ENCODE results near the gene HOXC6.

Gene HOXC6

DNA sequence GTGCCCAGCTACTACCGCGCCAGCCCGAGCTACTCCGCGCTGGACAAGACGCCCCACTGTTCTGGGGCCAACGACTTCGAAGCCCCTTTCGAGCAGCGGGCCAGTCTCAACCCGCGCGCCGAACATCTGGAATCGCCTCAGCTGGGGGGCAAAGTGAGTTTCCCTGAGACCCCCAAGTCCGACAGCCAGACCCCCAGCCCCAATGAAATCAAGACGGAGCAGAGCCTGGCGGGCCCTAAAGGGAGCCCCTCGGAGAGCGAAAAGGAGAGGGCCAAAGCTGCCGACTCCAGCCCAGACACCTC lies 42.6 kb upstream of the HOXC6 start:
- no peak overlapping the region for H3K4me3 ChIP-seq (ENCODE audit: low read depth, low read length)
- in situ Hi-C loops (cut with HindIII; ENCODE audit: low pct_ligation_motif_present, low sequenced_read_pairs) = no loop called here
- TF ChIP-seq, protein P1, sequence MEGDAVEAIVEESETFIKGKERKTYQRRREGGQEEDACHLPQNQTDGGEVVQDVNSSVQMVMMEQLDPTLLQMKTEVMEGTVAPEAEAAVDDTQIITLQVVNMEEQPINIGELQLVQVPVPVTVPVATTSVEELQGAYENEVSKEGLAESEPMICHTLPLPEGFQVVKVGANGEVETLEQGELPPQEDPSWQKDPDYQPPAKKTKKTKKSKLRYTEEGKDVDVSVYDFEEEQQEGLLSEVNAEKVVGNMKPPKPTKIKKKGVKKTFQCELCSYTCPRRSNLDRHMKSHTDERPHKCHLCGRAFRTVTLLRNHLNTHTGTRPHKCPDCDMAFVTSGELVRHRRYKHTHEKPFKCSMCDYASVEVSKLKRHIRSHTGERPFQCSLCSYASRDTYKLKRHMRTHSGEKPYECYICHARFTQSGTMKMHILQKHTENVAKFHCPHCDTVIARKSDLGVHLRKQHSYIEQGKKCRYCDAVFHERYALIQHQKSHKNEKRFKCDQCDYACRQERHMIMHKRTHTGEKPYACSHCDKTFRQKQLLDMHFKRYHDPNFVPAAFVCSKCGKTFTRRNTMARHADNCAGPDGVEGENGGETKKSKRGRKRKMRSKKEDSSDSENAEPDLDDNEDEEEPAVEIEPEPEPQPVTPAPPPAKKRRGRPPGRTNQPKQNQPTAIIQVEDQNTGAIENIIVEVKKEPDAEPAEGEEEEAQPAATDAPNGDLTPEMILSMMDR (IDR thresholded peaks at IDR 0.05; ENCODE audit: low read depth, low read length, missing control alignments) = no peak
- H3K27me3 ChIP-seq (replicated peaks) = peaks cover 93% of the 10 kb centered on the region
- H3K27ac ChIP-seq = no peak overlapping the region
- DNase-seq = no peak
- no peaks in the 10 kb centered on the region for H3K36me3 ChIP-seq (replicated peaks)

DNA sequence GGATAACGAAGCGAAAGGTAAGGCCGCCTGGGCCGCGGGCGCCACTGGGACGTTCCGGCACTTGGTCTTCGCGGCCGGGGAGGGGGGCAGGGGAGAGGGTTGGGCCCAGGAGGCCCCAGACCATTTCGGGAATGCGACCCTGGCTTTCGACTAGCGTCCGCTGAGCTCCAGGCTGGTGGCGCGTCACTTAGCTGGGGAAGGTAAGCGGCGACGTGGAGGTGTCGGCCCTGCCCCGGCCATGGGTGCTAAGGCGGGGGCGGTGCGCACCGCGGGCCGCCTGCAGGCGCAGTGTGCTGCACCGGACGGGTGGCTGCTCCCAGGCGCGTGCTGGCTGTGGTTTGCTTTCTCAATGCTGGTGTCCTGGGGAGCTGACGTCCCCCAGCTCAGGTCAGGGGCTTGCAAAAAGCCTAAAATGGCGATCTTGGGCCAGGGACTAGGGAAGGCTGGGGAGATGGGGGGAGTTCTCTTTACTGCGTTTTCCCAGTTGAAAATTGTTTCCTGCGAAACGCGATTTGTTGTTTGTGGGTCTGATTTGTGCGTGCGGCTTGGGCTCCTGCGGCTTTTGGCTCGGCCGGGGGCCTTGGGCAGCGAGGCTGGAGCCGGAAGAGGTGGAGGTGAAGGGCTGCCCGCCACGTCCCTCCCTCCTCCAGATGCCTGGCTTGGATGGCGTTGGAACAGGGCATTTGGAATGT lies 42.1 kb upstream of the HOXC6 start:
- DNase-seq = no peak
- Histone ChIP-seq H3K27me3 (replicated peaks) (peaks cover 93% of the 10 kb centered on the region), H3K27ac (no peak overlapping the region), H3K4me3 (ENCODE audit: low read depth, low read length) (no peak overlapping the region), H3K36me3 (replicated peaks) (no peaks in the 10 kb centered on the region)
- TF ChIP-seq, protein P1 (IDR thresholded peaks at IDR 0.05; ENCODE audit: low read depth, low read length, missing control alignments) = no peak
- in situ Hi-C loops (cut with HindIII; ENCODE audit: low pct_ligation_motif_present, low sequenced_read_pairs) = no loop called here

DNA sequence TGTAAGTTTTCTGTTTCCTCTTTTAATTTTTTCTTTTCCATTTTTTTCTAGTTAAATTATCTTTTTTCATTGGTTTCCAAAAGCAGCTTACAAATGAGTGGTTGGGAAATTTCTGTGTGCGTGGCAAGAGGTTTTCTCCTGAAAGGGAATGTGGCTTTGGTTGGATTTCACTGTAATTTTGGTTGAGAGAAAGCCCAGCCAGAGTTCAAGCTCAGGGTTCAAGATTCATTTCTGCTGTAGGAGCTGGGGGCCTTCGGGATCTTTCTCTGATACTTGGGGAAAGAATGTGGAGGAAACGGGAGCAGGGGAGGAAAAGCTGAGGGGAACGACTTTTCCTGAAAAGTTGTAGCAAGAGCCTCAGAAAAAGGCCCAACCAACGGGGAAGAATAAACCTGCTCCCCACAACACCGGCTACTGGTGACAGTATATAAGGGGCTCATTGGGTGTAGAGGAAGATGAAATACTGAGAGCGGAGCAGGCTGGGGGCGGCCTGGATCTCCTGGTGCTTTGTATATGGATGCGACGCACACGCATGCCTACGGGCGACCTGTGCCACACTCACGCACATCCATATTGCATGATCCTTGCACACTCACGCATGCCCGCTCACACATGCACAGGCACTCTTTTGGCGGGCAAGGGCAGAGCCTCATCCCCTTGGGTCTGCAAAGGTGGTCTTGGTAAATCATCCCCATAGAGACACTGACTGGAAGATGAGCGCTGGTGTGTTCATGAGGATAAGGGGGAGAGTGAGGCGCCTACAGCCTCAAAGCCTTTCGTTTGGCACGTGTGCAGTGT lies 41.4 kb upstream of the HOXC6 start:
- H3K4me3 ChIP-seq (ENCODE audit: low read depth, low read length) = no peak overlapping the region
- peaks cover 93% of the 10 kb centered on the region for H3K27me3 ChIP-seq (replicated peaks)
- DNase-seq = no peak

DNA sequence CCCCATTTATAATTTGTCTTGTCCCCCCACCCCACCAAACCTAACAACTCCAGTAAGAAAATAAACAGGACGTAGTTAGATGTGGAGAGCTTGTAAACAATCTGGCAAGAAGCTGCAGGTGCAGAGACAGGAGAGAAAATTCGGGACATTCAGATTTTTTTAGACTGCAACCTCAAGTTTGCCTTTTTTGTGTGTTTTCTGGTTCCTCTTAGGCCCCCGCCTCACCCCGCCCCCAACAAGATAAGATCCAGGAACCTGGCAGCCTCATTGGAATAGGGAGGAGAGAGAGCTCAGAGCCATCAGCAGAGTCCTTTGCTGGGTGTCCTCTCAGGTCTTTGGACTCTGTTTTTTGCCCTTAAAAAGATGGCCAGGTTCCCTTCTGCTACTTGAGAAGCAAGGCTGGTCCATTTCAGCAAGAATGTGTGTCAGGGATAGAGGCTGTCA lies 40.4 kb upstream of the HOXC6 start:
- Histone ChIP-seq H3K36me3 (replicated peaks) (no peaks in the 10 kb centered on the region), H3K27ac (no peak overlapping the region), H3K4me3 (ENCODE audit: low read depth, low read length) (no peak overlapping the region), H3K27me3 (replicated peaks) (peaks cover 91% of the 10 kb centered on the region)
- in situ Hi-C loops (cut with HindIII; ENCODE audit: low pct_ligation_motif_present, low sequenced_read_pairs) = no loop called here
- TF ChIP-seq, protein P1 (IDR thresholded peaks at IDR 0.05; ENCODE audit: low read depth, low read length, missing control alignments) = no peak
- DNase-seq = no peak

More for the DNA sequence above, 41.4 kb upstream of the HOXC6 start:
- in situ Hi-C loops (cut with HindIII; ENCODE audit: low pct_ligation_motif_present, low sequenced_read_pairs) = no loop called here
- TF ChIP-seq, protein P1 (IDR thresholded peaks at IDR 0.05; ENCODE audit: low read depth, low read length, missing control alignments) = no peak
- no peak overlapping the region for H3K27ac ChIP-seq
- no peaks in the 10 kb centered on the region for H3K36me3 ChIP-seq (replicated peaks)

DNA sequence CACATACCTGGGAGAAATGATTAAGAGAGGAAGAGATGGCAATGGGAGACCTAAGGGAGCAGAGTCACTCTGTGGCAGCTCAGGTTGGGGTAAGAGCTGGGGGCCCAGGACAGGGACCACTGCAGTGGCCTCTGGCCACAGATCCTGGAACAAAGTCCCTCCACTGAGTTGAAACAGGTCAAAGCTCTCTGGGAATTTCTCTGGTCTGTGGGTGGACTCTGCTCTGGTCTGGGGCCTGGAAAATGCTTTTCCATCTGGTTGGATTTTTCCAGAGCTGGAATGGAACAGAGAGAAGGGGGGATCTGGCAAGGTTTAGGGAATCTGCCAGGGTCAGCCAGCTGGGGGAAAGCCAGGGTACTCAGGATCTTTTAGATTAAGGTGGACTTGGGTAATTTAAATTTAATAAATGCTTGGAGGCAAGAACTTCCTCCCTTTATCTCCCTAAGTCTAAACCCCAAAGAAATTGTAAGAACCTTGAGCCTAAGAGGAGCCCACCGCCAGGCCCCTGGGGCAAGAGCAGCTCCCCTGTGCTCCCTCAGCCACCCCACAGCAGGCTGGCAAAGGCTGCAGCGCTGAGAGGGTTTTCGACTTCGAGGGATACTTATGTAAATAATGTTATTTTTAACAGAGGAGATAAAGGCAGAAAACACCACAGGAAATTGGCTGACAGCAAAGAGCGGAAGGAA lies 39.6 kb upstream of the HOXC6 start:
- in situ Hi-C loops (cut with HindIII; ENCODE audit: low pct_ligation_motif_present, low sequenced_read_pairs) = no loop called here
- DNase-seq = no peak
- peaks cover 91% of the 10 kb centered on the region for H3K27me3 ChIP-seq (replicated peaks)
- H3K27ac ChIP-seq = no peak overlapping the region
- TF ChIP-seq, protein P1 (IDR thresholded peaks at IDR 0.05; ENCODE audit: low read depth, low read length, missing control alignments) = no peak
- no peak overlapping the region for H3K4me3 ChIP-seq (ENCODE audit: low read depth, low read length)
- H3K36me3 ChIP-seq (replicated peaks) = no peaks in the 10 kb centered on the region

Measured in brain microvascular endothelial cell (primary cell).